Stimulated activated memory B cell treated with anti-CD40 and anti-IgM and Interleukin-4, amounts not matched to agents 10 μg/mL and 1 μg/mL and 100 μg/mL, for 72 hours (primary cell): ENCODE results near the gene PTGIS.

Source experiments
- ATAC-seq: fragments of 150-1000 bp; cut with Tn5 transposase; 2 replicates; pipeline ENCODE4 v1.10.0; 2021
- H3K27ac Mint-ChIP-seq: one replicate; pipeline ENCODE4 v1.8.0; 2022; ENCODE audit warnings: mild to moderate bottlenecking, mixed read lengths
- H3K27me3 Mint-ChIP-seq: one replicate; pipeline ENCODE4 v1.8.0; 2022; ENCODE audit warnings: mixed read lengths
- H3K36me3 Mint-ChIP-seq: one replicate; pipeline ENCODE4 v1.8.0; 2022; ENCODE audit warnings: mixed read lengths
- H3K4me1 Mint-ChIP-seq: one replicate; pipeline ENCODE4 v1.8.0; 2022; ENCODE audit warnings: mixed read lengths
- H3K4me3 Mint-ChIP-seq: one replicate; pipeline ENCODE4 v1.8.0; 2022; ENCODE audit warnings: mild to moderate bottlenecking, moderate library complexity, mixed read lengths
- H3K9me3 Mint-ChIP-seq: one replicate; pipeline ENCODE4 v1.8.0; 2022; ENCODE audit warnings: mixed read lengths

PTGIS gene

DNA sequence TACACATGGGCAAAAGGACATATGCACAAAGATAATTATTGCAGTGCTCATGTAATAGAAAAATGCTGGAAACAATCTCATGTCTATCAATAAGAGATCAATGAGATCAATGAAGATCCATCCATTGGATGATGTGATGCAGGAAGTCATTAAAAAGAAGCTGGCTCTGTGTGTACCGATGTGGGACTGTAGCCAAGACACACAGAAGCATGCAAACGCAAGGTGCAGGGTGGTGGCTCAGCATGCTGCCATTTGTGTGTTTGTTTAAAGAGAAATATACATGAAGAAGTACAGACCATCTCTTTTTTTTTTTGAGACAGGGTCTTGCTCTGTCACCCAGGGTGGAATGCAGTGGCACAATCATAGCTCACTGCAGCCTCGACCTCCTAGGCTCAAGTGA, 52.4 kb downstream of the PTGIS start:
- H3K4me1 Mint-ChIP-seq, result no peaks in the 10 kb centered on the region
- ATAC-seq, result no peak
- no peak overlapping the region for H3K27ac Mint-ChIP-seq
- peaks cover 34% of the 10 kb centered on the region for H3K27me3 Mint-ChIP-seq
- H3K9me3 Mint-ChIP-seq, result no peaks in the 10 kb centered on the region
- H3K36me3 Mint-ChIP-seq, result no peaks in the 10 kb centered on the region
- no peak overlapping the region for H3K4me3 Mint-ChIP-seq

DNA sequence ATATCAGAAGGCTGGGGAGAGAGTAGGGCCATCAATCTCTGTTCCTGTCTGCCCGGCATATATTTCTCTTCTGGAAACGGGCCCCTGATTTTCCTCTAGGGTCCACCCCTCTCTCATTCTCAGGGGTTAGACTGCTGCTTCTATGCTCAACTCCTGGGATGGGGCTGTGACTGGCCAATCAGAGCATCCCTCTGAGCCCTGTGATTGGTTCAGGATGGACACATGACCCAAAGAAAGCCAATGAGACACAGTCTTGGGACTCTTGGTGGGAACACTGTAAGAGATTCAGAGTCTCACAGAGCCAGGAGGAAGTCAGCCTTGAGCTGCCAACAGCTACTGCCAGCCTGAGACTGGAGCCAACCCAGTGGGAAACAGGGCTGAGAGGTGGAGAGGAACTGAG, 54.4 kb downstream of the PTGIS start:
- Mint-ChIP-seq H3K27ac (no peak overlapping the region), H3K36me3 (no peaks in the 10 kb centered on the region), H3K27me3 (peaks cover 19% of the 10 kb centered on the region), H3K9me3 (no peaks in the 10 kb centered on the region), H3K4me1 (peaks cover 3% of the 10 kb centered on the region), H3K4me3 (no peak overlapping the region)
- no peak for ATAC-seq

DNA sequence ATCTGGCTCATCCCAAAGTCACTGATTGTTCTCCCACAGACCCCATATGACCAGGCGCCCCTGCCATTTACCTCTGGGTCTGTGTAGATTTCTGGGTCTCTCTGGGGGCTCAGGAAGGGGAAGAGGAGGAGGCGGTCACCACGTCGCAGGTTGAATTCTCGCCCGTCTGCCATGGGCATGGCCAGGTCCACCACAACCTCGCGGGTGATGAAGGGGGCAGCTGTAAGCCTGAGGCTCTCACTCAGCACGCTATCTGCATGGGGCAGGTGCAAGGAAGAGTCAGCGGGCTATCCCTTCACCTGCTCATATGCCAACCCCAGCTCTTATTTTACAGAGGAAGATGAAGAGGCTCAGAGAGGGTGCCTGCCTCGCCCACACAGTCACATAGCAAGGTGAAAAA, 54.9 kb downstream of the PTGIS start:
- H3K9me3 Mint-ChIP-seq, result no peaks in the 10 kb centered on the region
- no peak overlapping the region for H3K27ac Mint-ChIP-seq
- H3K4me1 Mint-ChIP-seq, result peaks cover 7% of the 10 kb centered on the region
- ATAC-seq, result no peak
- H3K36me3 Mint-ChIP-seq, result no peaks in the 10 kb centered on the region
- H3K4me3 Mint-ChIP-seq, result no peak overlapping the region
- peaks cover 19% of the 10 kb centered on the region for H3K27me3 Mint-ChIP-seq

DNA sequence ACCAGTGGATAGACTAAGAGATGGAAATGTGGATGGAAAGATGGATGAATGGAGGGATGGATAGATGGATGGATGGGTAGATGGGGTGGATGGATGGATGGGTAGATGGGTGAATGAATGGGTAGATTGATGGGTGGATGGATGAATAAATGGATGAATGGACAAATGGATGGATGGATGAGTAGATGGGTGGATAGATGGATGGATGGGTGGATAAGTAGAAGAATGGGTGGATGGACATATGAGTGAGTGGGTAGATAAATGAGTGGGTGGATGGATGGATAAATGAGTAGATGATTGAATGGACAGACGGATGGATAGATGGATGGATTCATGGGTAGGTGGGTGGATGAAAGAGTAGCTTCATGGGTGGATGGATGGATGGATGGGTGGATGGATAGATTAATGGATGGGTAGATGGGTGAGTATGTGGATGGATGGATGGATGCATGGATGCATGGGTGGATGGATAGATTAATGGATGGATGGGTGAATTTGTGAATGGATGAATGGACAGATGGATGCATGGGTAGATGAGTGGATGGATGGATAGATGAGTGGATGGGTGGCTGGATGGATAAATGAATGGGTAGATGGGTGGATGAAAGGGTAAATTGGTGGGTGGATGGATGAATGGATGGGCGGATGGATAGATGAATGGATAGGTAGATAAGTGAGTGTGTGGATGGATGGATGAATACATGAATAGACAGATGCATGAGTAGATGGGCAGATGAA, 56.0 kb downstream of the PTGIS start:
- Mint-ChIP-seq H3K27me3 (peaks cover 21% of the 10 kb centered on the region), H3K4me1 (peaks cover 7% of the 10 kb centered on the region), H3K27ac (no peak overlapping the region), H3K4me3 (no peak overlapping the region), H3K9me3 (no peaks in the 10 kb centered on the region), H3K36me3 (no peaks in the 10 kb centered on the region)
- ATAC-seq, result no peak

DNA sequence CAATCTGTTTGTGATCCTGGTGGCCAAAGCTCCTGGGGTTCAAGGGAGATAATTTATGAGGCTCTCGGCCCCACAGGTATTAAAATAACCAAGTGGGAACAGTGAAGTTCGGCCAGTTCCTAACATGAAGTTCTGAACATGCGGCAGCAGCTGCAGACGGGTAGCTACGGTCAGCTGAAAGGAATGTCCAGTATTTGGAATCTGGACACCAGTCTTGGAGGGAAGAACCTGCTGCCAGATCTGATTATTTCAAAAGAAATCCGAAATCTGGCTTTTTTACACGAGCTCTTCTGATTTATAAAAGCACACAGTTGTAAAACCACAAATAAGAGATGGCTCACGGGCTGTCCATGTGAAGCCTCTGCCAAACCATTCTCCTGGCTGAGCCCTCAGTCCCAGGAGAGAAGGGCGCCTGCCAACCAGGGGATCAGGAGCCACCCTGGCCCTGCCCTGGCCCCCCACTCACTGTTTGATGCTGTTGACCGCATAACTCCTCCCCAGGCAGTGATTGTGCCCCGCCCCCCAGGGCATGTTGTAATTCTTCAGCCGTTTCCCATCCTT, 57.3 kb downstream of the PTGIS start:
- Mint-ChIP-seq H3K9me3 (no peaks in the 10 kb centered on the region), H3K36me3 (no peaks in the 10 kb centered on the region), H3K4me3 (no peak overlapping the region), H3K27me3 (peaks cover 33% of the 10 kb centered on the region), H3K4me1 (peaks cover 7% of the 10 kb centered on the region), H3K27ac (no peak overlapping the region)
- no peak for ATAC-seq

DNA sequence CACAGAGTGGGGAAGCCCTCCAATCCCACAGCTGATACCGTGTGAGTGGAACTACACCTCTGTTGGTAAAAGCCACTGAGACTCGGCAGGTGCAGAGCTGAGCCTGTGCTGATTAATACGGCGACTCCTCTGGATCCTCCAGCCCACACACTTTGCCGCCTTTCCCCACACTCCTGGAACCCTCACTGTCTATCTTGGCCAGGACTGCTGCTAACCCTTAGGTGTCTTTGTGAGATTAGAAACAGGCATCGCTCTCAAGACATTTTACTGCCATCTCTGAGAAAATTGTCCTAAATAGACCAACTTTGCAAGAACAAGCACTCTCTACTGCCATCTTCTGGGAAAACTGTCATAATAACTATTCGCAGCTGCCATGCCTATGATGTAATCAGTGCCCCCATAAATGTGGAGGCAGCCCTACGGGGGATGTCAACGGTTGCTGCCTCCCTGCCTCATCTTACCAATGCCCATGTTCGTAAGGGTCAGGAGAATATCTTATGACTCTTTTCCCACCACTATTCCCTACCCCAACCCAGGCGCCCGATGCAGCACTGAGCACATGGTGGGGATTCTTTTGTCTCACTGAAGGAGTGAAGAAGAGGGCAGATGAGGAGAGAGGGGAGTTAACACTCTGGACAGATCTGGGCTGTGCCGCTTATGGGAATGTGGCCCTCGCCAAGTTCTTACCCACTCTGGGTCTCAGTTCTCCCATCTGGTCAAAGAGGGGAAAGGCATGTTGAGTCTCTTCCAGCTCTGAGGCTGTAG, 59.3 kb downstream of the PTGIS start:
- ATAC-seq, result peak; percentile 50
- H3K4me1 Mint-ChIP-seq, result peaks cover 7% of the 10 kb centered on the region
- H3K4me3 Mint-ChIP-seq, result no peak overlapping the region
- H3K9me3 Mint-ChIP-seq, result no peaks in the 10 kb centered on the region
- peaks cover 48% of the 10 kb centered on the region for H3K27me3 Mint-ChIP-seq
- no peaks in the 10 kb centered on the region for H3K36me3 Mint-ChIP-seq
- no peak overlapping the region for H3K27ac Mint-ChIP-seq

DNA sequence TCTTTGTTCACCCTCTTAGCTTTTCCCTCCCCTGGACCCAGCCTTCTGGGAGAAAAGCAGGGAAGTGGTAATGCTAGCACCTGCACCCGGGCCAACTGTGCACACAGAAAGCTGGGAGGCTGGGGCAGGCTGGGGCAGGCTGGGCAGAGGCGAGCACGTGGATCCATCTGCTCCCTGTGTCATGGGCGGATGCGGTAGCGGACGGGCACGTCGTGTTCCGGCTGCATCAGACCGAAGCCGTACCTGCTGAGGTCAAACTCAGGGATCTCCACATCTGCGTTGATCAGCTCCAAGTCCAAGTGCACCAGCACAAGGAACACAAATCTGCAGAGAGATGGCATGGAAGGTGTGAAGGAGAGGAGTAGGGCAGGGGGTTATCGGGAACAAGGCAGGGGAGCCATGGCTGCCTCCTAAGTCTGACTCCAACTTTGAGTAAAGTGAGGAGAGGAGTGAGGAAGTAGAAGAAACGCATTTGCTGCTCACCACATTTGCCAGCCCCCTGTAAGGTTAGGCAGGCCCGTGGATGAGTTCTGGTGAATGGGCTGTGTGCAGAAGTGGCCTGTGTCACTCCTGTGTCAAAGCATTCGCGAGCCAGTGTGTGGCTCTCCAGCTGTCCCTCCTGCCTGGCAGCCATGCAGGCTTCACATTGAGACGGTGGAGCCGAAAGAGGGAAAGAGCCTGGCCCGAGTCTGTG, 60.0 kb downstream of the PTGIS start:
- Mint-ChIP-seq H3K27ac (no peak overlapping the region), H3K27me3 (peaks cover 53% of the 10 kb centered on the region), H3K9me3 (no peaks in the 10 kb centered on the region), H3K36me3 (no peaks in the 10 kb centered on the region), H3K4me3 (no peak overlapping the region), H3K4me1 (peaks cover 7% of the 10 kb centered on the region)
- ATAC-seq, result no peak

DNA sequence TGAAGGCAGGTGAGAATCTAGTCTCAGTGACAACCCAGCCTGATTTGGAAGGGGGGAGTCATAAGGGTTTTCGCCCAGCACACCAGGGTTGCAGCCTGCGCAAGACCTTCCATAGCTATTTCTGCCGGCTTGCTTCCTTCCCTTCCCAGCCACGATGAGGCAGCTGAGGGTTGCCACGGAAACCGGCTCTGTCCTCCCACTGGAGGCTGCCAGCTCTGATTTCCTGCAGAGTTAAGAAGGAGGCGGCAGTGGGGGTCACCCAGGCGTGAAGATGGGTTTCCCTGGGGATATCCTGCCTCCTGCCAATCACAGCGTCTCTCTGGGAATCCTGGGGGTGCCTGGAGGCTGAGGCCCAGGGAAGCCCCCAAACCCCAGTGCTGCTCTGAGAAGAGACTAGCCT, 62.4 kb downstream of the PTGIS start:
- Mint-ChIP-seq H3K9me3 (no peaks in the 10 kb centered on the region), H3K4me1 (peaks cover 7% of the 10 kb centered on the region), H3K36me3 (no peaks in the 10 kb centered on the region), H3K4me3 (no peak overlapping the region), H3K27ac (no peak overlapping the region), H3K27me3 (peaks cover 53% of the 10 kb centered on the region)
- no peak for ATAC-seq

DNA sequence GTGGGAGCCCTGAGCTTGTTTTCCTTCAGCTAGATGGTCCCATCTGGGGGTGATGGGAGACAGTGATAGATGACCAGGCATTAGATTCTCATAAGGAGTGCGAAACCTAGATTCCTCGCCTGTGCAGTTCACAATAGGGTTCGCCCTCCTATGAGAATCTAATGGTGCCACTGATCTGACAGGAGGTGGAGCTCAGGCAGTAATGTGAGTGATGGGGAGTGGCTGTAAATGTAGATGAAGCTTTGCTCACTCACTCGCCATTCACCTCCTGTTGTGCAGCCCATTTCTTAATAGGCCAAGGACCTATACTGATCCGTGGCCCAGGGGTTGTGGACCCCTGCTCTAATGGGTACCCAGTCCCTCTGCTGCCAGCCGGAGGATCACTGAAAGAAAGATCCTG, 64.8 kb downstream of the PTGIS start:
- no peak overlapping the region for H3K27ac Mint-ChIP-seq
- no peaks in the 10 kb centered on the region for H3K36me3 Mint-ChIP-seq
- H3K4me3 Mint-ChIP-seq, result no peak overlapping the region
- H3K9me3 Mint-ChIP-seq, result peaks cover 1% of the 10 kb centered on the region
- H3K27me3 Mint-ChIP-seq, result peaks cover 44% of the 10 kb centered on the region
- H3K4me1 Mint-ChIP-seq, result peaks cover 1% of the 10 kb centered on the region
- no peak for ATAC-seq

DNA sequence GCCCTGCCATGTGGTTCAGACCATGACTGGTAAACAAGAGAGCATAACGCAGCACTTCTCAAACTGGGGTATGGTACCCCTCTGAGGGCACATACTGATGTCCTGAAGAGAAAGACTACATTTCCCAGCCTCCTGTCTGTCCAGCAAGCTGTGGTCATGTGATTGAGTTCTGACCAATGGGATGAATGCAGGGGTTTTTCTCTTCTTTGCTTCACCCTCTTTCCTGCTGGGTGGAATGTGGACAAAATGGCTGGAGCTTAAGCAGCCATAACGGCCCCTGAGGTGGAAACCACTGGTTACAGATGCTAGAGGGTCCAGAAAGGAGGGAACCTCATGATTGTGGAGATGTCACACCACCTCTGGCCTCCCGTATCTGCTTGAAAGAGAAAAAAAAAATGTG, 66.0 kb downstream of the PTGIS start:
- Mint-ChIP-seq H3K4me3 (no peak overlapping the region), H3K27me3 (peaks cover 37% of the 10 kb centered on the region), H3K36me3 (no peaks in the 10 kb centered on the region), H3K4me1 (no peaks in the 10 kb centered on the region), H3K9me3 (peaks cover 3% of the 10 kb centered on the region), H3K27ac (no peak overlapping the region)
- ATAC-seq, result no peak

DNA sequence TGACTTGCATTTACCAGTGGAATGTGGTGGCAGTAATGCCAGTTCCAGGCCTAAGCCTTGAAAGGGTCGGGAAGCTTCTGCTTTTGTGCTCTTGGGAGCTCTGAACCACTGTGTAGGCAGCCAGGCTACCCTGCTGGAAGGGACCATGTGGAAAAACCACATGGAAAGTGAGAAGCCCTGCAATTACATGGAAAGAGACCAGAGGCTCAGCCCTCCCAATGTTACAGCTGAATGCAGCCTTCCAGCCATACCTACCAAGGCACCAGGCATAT, 70.6 kb downstream of the PTGIS start:
- ATAC-seq, result no peak

DNA sequence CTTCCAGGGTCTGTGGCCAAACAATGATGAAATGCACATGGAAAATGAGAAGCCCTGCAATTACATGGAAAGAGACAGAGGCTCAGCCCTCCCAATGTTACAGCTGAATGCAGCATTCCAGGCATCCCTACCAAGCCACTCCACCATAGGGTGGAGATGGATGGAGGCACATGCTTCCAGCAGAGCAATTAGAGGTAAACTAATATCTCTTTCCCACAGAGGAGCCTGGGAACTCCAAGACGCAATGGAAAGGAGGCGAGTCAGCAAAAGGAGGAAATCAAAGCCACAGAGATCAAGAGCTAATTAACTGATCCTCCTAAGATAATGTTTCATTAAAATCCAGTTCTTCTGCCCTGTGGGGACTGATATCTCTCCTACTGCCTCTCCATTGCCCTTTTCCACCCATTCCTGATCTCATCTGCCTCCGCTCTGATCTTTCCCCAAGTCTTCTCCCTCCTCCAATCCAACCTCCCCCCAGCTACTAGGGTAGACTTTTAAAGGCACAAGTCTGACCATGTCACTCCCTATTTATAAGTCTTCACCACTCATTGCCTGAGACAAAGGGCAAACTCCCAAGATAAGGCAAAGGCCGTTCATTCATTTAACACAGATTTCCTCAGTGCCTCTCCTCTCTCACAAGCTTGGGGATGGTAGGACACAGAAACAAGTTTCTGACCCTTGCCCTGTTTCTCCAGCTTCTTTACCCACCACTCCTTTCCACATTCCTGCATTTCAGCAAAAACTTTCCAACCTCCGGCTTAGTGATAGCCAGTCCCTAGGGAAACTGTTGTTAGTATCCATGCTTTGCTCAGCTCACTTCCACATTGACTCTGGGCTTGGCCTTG, 71.2 kb downstream of the PTGIS start:
- Mint-ChIP-seq H3K36me3 (no peaks in the 10 kb centered on the region), H3K9me3 (peaks cover 3% of the 10 kb centered on the region), H3K4me1 (no peaks in the 10 kb centered on the region), H3K4me3 (no peak overlapping the region), H3K27ac (no peak overlapping the region), H3K27me3 (peaks cover 21% of the 10 kb centered on the region)
- no peak for ATAC-seq

More for the DNA sequence above, 70.6 kb downstream of the PTGIS start:
- peaks cover 20% of the 10 kb centered on the region for H3K27me3 Mint-ChIP-seq
- no peaks in the 10 kb centered on the region for H3K4me1 Mint-ChIP-seq
- no peak overlapping the region for H3K27ac Mint-ChIP-seq
- peaks cover 3% of the 10 kb centered on the region for H3K9me3 Mint-ChIP-seq
- H3K36me3 Mint-ChIP-seq, result no peaks in the 10 kb centered on the region
- H3K4me3 Mint-ChIP-seq, result no peak overlapping the region

DNA sequence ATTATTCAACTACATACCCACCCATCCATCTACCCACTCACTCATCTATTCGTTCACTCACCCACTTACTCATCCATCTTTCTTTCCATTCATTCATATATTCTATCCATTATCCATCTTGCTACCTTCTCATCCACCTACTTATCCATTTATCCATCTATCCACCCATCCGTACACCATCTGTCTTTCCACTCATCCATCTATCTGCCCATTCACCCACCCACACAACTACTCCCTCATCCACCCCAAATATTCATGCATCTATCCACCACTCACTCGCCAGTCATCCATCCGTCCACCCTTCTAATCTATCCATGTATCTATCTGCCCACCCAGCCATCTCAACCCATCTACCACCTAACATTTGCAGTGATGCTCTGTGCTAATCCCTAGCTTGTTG, 71.9 kb downstream of the PTGIS start:
- Mint-ChIP-seq H3K9me3 (peaks cover 6% of the 10 kb centered on the region), H3K27me3 (peaks cover 29% of the 10 kb centered on the region), H3K36me3 (no peaks in the 10 kb centered on the region), H3K4me3 (no peak overlapping the region), H3K4me1 (no peaks in the 10 kb centered on the region), H3K27ac (no peak overlapping the region)
- no peak for ATAC-seq

DNA sequence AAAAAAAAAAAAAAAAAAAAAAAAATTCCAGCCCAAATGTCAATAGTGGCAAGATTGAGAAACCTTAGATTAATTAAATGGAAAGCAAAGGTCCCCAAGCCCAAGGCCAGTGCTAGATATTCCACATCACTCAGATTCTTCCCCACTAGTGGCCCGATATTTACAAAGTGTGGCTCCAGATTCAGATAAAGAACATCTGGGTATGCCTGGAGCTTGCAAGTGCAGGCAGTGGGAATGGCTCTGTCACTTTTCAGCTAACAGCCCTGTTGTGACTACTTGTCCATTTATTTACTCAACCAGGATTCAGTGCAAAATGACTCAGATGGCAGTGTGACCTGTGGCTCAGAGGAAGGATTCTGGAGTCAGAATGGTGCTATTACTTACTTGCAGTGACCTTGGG, 77.2 kb downstream of the PTGIS start:
- Mint-ChIP-seq H3K36me3 (no peaks in the 10 kb centered on the region), H3K9me3 (peaks cover 6% of the 10 kb centered on the region), H3K4me3 (no peak overlapping the region), H3K4me1 (no peaks in the 10 kb centered on the region), H3K27me3 (peaks cover 55% of the 10 kb centered on the region), H3K27ac (no peak overlapping the region)
- ATAC-seq, result no peak

DNA sequence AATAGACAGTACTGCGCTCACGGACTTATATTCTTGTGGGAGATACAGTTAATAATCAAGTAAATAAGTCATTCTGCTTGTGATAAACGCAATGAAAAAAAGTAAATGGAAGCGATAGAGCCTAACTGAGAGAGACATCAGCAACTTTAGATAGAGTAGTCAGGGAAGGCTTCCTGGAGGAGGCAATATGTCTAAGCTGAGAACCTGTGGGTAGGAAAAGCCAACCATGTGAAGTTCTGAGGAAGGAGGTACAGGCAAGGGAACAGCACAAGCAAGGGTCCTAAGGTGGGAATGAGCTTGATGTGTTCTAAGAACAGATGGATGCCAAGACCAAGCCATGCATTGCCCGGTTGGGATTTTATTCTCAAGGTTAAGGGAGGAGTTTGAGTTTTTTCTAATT, 78.2 kb downstream of the PTGIS start:
- Mint-ChIP-seq H3K27ac (no peak overlapping the region), H3K9me3 (peaks cover 6% of the 10 kb centered on the region), H3K4me3 (no peak overlapping the region), H3K36me3 (no peaks in the 10 kb centered on the region), H3K4me1 (no peaks in the 10 kb centered on the region), H3K27me3 (peaks cover 63% of the 10 kb centered on the region)
- no peak for ATAC-seq
